Pancreas (tissue), 10 donors: ENCODE measurements around the gene DCP2. TPM values are rescaled to one million over a fixed set of nuclear protein-coding genes. Genes with fewer than 3 reads are reported as not detected.

Source experiments
- ATAC-seq, 4 donors: fragments of 200-7000 bp; cut with Tn5 transposase; one replicate each; pipeline versions ENCODE4 v1.8.0 to v1.9.1; 2020; ENCODE audit warnings: mild to moderate bottlenecking in 4 of 4, moderate library complexity in 4 of 4
- DNase-seq, 6 donors: peaks; one replicate each; pipeline ENCODE4 v3.0.0-alpha.2; 2020
- FAIRE-seq: peaks from 2 replicates; lab custom pipeline; 2012; peaks lifted over from hg19 to GRCh38; lab: Jason Lieb, UNC
- H3K27ac ChIP-seq, 4 donors: fragments of 200-600 bp; sonication (generic); 1 replicate in 3 of 4; 2 replicates in 1 of 4; pipeline versions ENCODE4 v1.5.0 to v1.8.0; 2020
- H3K27me3 ChIP-seq, 4 donors: fragments of 200-600 bp; one replicate each; pipeline ENCODE4 v1.8.0; 2021
- H3K36me3 ChIP-seq, 3 donors: fragments of 200-600 bp; sonication (generic) in 1 of 3; one replicate each; pipeline versions ENCODE4 v1.5.0 to v1.8.0; 2020 to 2021
- H3K4me1 ChIP-seq, 3 donors: fragments of 200-600 bp; one replicate each; pipeline ENCODE4 v1.8.0; 2021
- H3K4me3 ChIP-seq, 4 donors: fragments of 200-600 bp; sonication (generic) in 2 of 4; one replicate each; pipeline versions ENCODE4 v1.5.0 to v1.8.0; 2020 to 2021
- H3K9me3 ChIP-seq, 4 donors: fragments of 200-600 bp; one replicate each; pipeline ENCODE4 v1.8.0; 2021
- CTCF ChIP-seq, 4 donors: fragments of 200-600 bp; sonication (generic) in 3 of 4; IDR thresholded peaks; one replicate each; pipeline versions ENCODE4 v1.5.0 to v1.8.0; 2021; ENCODE audit warnings: antibody characterized with exemption in 4 of 4
- WGBS, 2 donors: extraction: QIAGEN DNeasy Blood & Tissue Kit; methylation state at CpG; one replicate each; pipeline ENCODE4 v1.1.7; 2013; 5-methylcytosine and 5-hydroxymethylcytosine counted together
- intact Hi-C, 3 donors: fragments of 100-400 bp; cut with DNase I; formaldehyde crosslinking; loops; one replicate each; pipeline versions ENCODE4 v1.11.1 to v1.14.2; 2022
- polyA plus RNA-seq, 2 donors: library from polyadenylated mRNA; stranded (reverse); fragments of 200-250 nt; gene quantifications; one replicate each; pipeline ENCODE4 v1.2.3, GENCODE V29; 2013
- total RNA-seq, 6 donors: library from RNA; stranded (reverse); fragmentation: NEBNext Ultra II Directional in 4 of 6; extraction: Animal tissue kit (Norgen Biotek cat#: 25700) in 4 of 6; gene quantifications; one replicate each; pipeline versions ENCODE4 v1.2.1 to v1.2.4, GENCODE V29; 2021 to 2023
- donor health status: healthy with polysubstance abuse.
- donor health status: DM: no; HTN: no; CAD: no; lungs with moderate emphysema.
- donor health status: DM: no; HTN: no; CAD: no.
- donor health status: control.
- donor health status: control.
- donor health status: Bipolar disorder and iron deficiency.
- donor health status: DM: yes; HTN: yes; CAD: no.
- donor health status: DM: no; HTN: no; CAD: no.
- donor health status: DM: no; HTN: no; CAD: no.
- donor health status: DM: yes; HTN: yes; CAD: no.

DCP2 gene
- total and polyA plus RNA-seq, 8 donors, result 2.7 to 28.3 (median 11.5) TPM

DNA sequence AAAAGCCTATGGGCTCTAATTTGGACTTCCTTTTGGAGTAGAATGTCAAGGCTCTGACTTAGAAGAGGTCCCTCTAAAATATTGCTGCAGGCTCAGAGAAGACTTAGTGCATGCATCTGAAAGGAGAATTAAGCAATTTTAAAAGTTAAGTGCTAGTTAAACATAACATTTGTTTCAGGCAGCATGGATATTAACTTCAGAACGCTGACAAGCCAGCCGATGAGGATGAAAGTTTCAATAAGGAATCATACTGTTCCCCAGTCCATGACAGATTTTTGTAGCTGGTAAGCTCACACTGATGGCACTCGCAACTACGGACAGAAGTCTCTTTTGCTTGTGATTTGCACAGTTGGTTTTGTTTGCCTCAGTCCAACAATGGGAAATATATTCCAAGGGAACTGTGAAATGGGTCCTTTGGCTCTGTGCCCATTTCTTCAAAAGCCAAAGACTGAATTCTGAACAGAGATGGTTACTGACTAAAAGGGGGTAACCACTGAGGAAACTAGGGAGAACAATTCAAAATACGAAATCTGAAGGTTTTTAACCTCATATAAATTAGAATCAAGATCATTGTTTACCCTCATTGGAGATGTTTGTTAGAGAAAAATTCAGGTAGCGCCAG lies 47.6 kb downstream of the DCP2 start:
- 80 to 86% methylated on average over 6 of the region's 6 CpGs for WGBS, 2 donors
- ATAC-seq (no peak), DNase-seq (no peak), FAIRE-seq (no peak)
- Histone ChIP-seq H3K27ac (no peak overlapping the region), H3K36me3 (peaks cover 3 to 11% (median 3%) of the 10 kb centered on the region in 3 donors), H3K4me3 (no peak overlapping the region), H3K9me3 (no peaks in the 10 kb centered on the region), H3K27me3 (no peaks in the 10 kb centered on the region), H3K4me1 (no peaks in the 10 kb centered on the region)
- TF ChIP-seq CTCF (IDR thresholded peaks at IDR 0.05), result no peak
- intact Hi-C loops, result no loop called here

DNA sequence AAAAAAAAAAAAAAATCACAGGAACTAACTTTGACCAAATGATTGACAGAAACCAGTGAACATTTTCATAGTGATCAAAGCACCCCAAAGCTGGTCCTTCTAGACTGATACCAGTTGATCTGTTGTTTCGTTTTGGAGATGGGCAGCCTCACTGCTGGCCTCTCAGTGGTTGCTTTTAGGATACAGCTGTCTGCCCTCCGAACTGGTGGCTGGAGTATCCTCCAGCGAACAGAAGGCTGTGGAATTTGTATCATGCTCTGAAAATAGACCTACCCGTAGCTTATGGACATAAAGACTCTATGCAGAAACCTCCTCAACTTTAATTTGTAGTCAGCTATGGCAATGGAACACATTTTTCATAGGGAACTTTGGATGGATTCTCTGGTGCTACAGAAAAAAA lies 49.0 kb downstream of the DCP2 start:
- intact Hi-C loops, result no loop called here
- TF ChIP-seq CTCF (IDR thresholded peaks at IDR 0.05), result no peak
- ATAC-seq, result no peak
- H3K4me3 ChIP-seq, result no peak overlapping the region
- H3K27ac ChIP-seq, result no peak overlapping the region
- H3K4me1 ChIP-seq, result no peaks in the 10 kb centered on the region
- peaks cover 3 to 5% (median 3%) of the 10 kb centered on the region in 3 donors for H3K36me3 ChIP-seq
- 93 to 94% methylated on average over 4 of the region's 4 CpGs for WGBS, 2 donors
- no peaks in the 10 kb centered on the region for H3K27me3 ChIP-seq
- no peak for FAIRE-seq
- no peaks in the 10 kb centered on the region for H3K9me3 ChIP-seq
- no peak for DNase-seq

GRCh38 chr5:113026211-113026610 lies 49.6 kb downstream of the DCP2 start:
- TF ChIP-seq CTCF (IDR thresholded peaks at IDR 0.05), result no peak
- Histone ChIP-seq H3K9me3 (no peaks in the 10 kb centered on the region), H3K27ac (no peak overlapping the region), H3K4me1 (no peaks in the 10 kb centered on the region), H3K4me3 (no peak overlapping the region), H3K36me3 (peaks cover 3 to 5% (median 3%) of the 10 kb centered on the region in 3 donors), H3K27me3 (no peaks in the 10 kb centered on the region)
- ATAC-seq, result no peak
- intact Hi-C loops, result no loop called here
- 93 to 98% methylated on average over 4 of the region's 4 CpGs for WGBS, 2 donors
- DNase-seq, result no peak
- FAIRE-seq, result no peak

DNA sequence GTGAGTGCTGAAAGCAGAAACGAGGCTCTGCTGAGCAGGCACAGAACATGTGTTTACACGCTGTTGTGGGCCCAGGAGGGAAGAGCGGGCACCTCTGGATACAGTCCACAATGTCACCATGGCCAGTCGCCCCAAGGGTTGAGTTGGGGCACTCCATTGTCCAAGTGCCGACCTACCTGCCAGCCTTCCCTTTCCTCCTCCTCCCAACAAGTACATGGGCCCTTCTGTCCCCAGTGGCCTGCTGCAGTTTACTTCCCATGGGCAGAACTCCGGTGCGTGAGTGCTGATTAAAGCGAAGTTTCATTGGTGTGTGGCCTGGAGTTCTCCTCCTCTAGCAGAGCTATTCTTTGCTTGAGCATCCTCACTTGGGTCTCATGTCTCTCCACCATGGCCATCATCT lies 50.4 kb downstream of the DCP2 start:
- no peaks in the 10 kb centered on the region for H3K4me1 ChIP-seq
- WGBS, 2 donors, result 83 to 89% methylated on average over 8 of the region's 8 CpGs
- DNase-seq (no peak), FAIRE-seq (no peak), ATAC-seq (no peak)
- no peaks in the 10 kb centered on the region for H3K27me3 ChIP-seq
- no peaks in the 10 kb centered on the region for H3K9me3 ChIP-seq
- intact Hi-C loops, result no loop called here
- no peak overlapping the region for H3K27ac ChIP-seq
- no peak for TF ChIP-seq CTCF (IDR thresholded peaks at IDR 0.05)
- H3K4me3 ChIP-seq, result no peak overlapping the region
- peaks cover 3 to 5% (median 3%) of the 10 kb centered on the region in 3 donors for H3K36me3 ChIP-seq

DNA sequence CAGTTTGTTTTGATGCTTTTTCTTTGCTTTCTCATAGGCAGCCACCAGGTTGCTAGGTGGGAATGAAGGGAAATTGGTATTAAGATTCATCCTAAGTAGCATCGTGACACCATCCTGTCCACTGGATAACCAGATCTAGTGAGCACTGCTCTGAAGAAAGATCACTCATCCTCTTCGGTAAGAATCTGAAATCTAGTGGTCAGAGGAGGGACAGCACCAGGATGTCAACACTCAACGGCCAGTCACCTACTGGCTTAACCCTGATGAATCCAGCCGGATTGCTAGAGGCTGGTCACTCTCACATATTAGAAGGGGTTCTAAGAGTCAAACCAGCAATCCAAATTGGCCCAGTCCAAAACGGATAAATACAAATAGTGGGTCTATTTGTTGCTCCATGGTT lies 50.8 kb downstream of the DCP2 start:
- H3K27ac ChIP-seq, result no peak overlapping the region
- H3K4me3 ChIP-seq, result no peak overlapping the region
- intact Hi-C loops, result no loop called here
- no peak for ATAC-seq
- no peaks in the 10 kb centered on the region for H3K27me3 ChIP-seq
- TF ChIP-seq CTCF (IDR thresholded peaks at IDR 0.05), result no peak
- no peak for FAIRE-seq
- H3K4me1 ChIP-seq, result no peaks in the 10 kb centered on the region
- 90 to 91% methylated on average over 5 of the region's 5 CpGs for WGBS, 2 donors
- peaks cover 3 to 5% (median 3%) of the 10 kb centered on the region in 3 donors for H3K36me3 ChIP-seq
- H3K9me3 ChIP-seq, result no peaks in the 10 kb centered on the region
- DNase-seq, result no peak
